Upper lobe of right lung (tissue), 1 donor: ENCODE data around the gene FLRT3. TPM values are rescaled to one million over a fixed set of nuclear protein-coding genes. Genes with fewer than 3 reads are reported as not detected.

Experiments
- ATAC-seq: fragments of 200-7000 bp; cut with Tn5 transposase; one replicate; pipeline ENCODE4 v1.9.1; 2020; ENCODE audit warnings: mild to moderate bottlenecking, moderate library complexity
- DNase-seq: peaks from one replicate; pipeline ENCODE4 v3.0.0-alpha.2; 2020
- H3K27ac ChIP-seq: fragments of 200-600 bp; one replicate; pipeline ENCODE4 v1.8.0; 2022
- H3K27me3 ChIP-seq: fragments of 200-600 bp; one replicate; pipeline ENCODE4 v1.8.0; 2022; ENCODE audit warnings: mild to moderate bottlenecking
- H3K36me3 ChIP-seq: fragments of 200-600 bp; one replicate; pipeline ENCODE4 v1.8.0; 2022
- H3K4me1 ChIP-seq: fragments of 200-600 bp; one replicate; pipeline ENCODE4 v1.8.0; 2022
- H3K4me3 ChIP-seq: fragments of 200-600 bp; one replicate; pipeline ENCODE4 v1.8.0; 2022; ENCODE audit warnings: mild to moderate bottlenecking
- H3K9me3 ChIP-seq: fragments of 200-600 bp; one replicate; pipeline ENCODE4 v1.8.0; 2022
- CTCF ChIP-seq: fragments of 200-600 bp; IDR thresholded peaks from one replicate; pipeline ENCODE4 v1.8.0; 2022; ENCODE audit warnings: antibody characterized with exemption
- intact Hi-C: fragments of 100-400 bp; cut with DNase I; formaldehyde crosslinking; loops from one replicate; pipeline ENCODE4 v1.11.0; 2022
- total RNA-seq: library from RNA; stranded (reverse); fragmentation: NEBNext Ultra II Directional; extraction: Animal tissue kit (Norgen Biotek cat#: 25700); gene quantifications from one replicate; pipeline ENCODE4 v1.2.1, GENCODE V29; 2021
- donor health status: DM: no; HTN: yes; CAD: no; lungs with severe emphysema.

FLRT3 gene
- total RNA-seq, 1 donor from 2014 or later, result 71.2 TPM

- DNase-seq, result no peak
- H3K27ac ChIP-seq, result no peak overlapping the region
- TF ChIP-seq CTCF, result no peak
- no peak overlapping the region for H3K4me3 ChIP-seq
- no peaks in the 10 kb centered on the region for H3K27me3 ChIP-seq
- H3K4me1 ChIP-seq, result no peaks in the 10 kb centered on the region
- intact Hi-C loops, result no loop called here
- no peaks in the 10 kb centered on the region for H3K36me3 ChIP-seq
- H3K9me3 ChIP-seq, result no peaks in the 10 kb centered on the region
- ATAC-seq, result no peak
Observed at GRCh38 chr20:14355791-14356190, 18.4 kb upstream of the FLRT3 start.

- ATAC-seq (no peak), DNase-seq (no peak)
- no peak for TF ChIP-seq CTCF
- H3K27me3 ChIP-seq, result no peaks in the 10 kb centered on the region
- H3K4me1 ChIP-seq, result no peaks in the 10 kb centered on the region
- H3K4me3 ChIP-seq, result no peak overlapping the region
- H3K36me3 ChIP-seq, result no peaks in the 10 kb centered on the region
- intact Hi-C loops, result no loop called here
- no peaks in the 10 kb centered on the region for H3K9me3 ChIP-seq
- H3K27ac ChIP-seq, result no peak overlapping the region
Observed at GRCh38 chr20:14344746-14345145, 7.3 kb upstream of the FLRT3 start.

GRCh38 chr20:14343491-14344065 is 6.2 kb upstream of the FLRT3 start:
- ATAC-seq (no peak), DNase-seq (no peak)
- H3K9me3 ChIP-seq, result no peaks in the 10 kb centered on the region
- H3K4me3 ChIP-seq, result no peak overlapping the region
- intact Hi-C loops, result no loop called here
- no peak for TF ChIP-seq CTCF
- H3K4me1 ChIP-seq, result no peaks in the 10 kb centered on the region
- H3K36me3 ChIP-seq, result no peaks in the 10 kb centered on the region
- no peaks in the 10 kb centered on the region for H3K27me3 ChIP-seq
- H3K27ac ChIP-seq, result no peak overlapping the region

- Histone ChIP-seq H3K4me1 (no peaks in the 10 kb centered on the region), H3K27me3 (no peaks in the 10 kb centered on the region), H3K27ac (no peak overlapping the region), H3K4me3 (no peak overlapping the region), H3K9me3 (no peaks in the 10 kb centered on the region), H3K36me3 (no peaks in the 10 kb centered on the region)
- TF ChIP-seq CTCF, result no peak
- intact Hi-C loops, result no loop called here
- ATAC-seq, result no peak
- DNase-seq, result no peak
Observed at GRCh38 chr20:14342918-14343317, 5.5 kb upstream of the FLRT3 start.

GRCh38 chr20:14341801-14342200 is 4.4 kb upstream of the FLRT3 start:
- Histone ChIP-seq H3K27ac (no peak overlapping the region), H3K9me3 (no peaks in the 10 kb centered on the region), H3K36me3 (no peaks in the 10 kb centered on the region), H3K4me1 (no peaks in the 10 kb centered on the region), H3K27me3 (no peaks in the 10 kb centered on the region), H3K4me3 (no peak overlapping the region)
- ATAC-seq, result no peak
- no peak for TF ChIP-seq CTCF
- DNase-seq, result no peak
- intact Hi-C loops, result no loop called here

- ATAC-seq (peak; percentile 21), DNase-seq (no peak)
- H3K4me1 ChIP-seq, result no peaks in the 10 kb centered on the region
- TF ChIP-seq CTCF, result no peak
- H3K27ac ChIP-seq, result peak overlapping the region; percentile 71
- H3K27me3 ChIP-seq, result no peaks in the 10 kb centered on the region
- no peaks in the 10 kb centered on the region for H3K36me3 ChIP-seq
- intact Hi-C loops, result no loop called here
- peak overlapping the region; percentile 48 for H3K4me3 ChIP-seq
- no peaks in the 10 kb centered on the region for H3K9me3 ChIP-seq
Observed at GRCh38 chr20:14336686-14337085, 726 bp downstream of the FLRT3 start.
